ENCODE measurements around the gene FBXL19.
A peak's percentile ranks its signal among the peaks of the same experiment; 100 is the strongest.

FBXL19 gene

GRCh38 chr16:30947859-30948666, 24.7 kb downstream of the FBXL19 start:
- no peak for DNase-seq

- peak; percentile 29 for DNase-seq
Observed at GRCh38 chr16:30948667-30949649, 25.6 kb downstream of the FBXL19 start, which contains the start of gene ORAI3. Gene ORAI3, plus strand, starts transcription at chr16:30949068. Its CDS starts 222 bp downstream, at chr16:30949290.

GRCh38 chr16:30949650-30950515, 26.5 kb downstream of the FBXL19 start:
- DNase-seq, result no peak

- no peak for DNase-seq
Observed at GRCh38 chr16:30950516-30951065, 27.2 kb downstream of the FBXL19 start.

DNA sequence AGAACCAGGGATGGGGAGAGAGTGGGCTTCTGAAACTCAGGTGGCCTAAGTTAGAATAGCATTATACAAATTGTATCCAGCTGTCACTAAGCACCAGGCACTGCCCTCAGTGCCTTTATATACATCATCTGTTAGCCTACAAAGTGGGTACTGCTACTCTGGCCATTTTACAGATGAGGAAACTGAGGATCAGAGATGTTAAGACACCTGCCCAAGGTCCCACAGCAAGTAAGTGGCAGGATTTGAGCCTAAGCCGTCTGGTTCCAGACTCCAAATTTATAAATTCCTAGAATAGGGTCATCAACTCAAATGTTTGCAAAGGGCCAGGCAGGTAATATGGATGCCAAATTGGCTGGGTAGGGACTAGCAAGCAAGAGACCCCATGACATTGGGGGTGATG, 27.8 kb downstream of the FBXL19 start:
- no peak for DNase-seq

GRCh38 chr16:30951750-30952149, 28.4 kb downstream of the FBXL19 start:
- no peak for DNase-seq

DNA sequence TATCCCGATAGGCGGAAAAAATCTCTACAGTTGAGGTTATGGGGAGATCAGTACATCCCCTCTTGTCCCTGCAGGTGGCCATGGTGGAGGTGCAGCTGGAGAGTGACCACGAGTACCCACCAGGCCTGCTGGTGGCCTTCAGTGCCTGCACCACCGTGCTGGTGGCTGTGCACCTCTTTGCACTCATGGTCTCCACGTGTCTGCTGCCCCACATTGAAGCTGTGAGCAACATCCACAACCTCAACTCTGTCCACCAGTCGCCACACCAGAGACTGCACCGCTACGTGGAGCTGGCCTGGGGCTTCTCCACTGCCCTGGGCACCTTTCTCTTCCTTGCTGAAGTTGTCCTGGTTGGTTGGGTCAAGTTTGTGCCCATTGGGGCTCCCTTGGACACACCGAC, 29.7 kb downstream of the FBXL19 start:
- DNase-seq, result no peak

GRCh38 chr16:30953511-30954124, 30.2 kb downstream of the FBXL19 start:
- DNase-seq, result peak; percentile 24

- DNase-seq, result no peak
Observed at GRCh38 chr16:30954993-30955392, 31.6 kb downstream of the FBXL19 start.

- DNase-seq, result no peak
Observed at GRCh38 chr16:30956601-30957455, 33.5 kb downstream of the FBXL19 start.

DNA sequence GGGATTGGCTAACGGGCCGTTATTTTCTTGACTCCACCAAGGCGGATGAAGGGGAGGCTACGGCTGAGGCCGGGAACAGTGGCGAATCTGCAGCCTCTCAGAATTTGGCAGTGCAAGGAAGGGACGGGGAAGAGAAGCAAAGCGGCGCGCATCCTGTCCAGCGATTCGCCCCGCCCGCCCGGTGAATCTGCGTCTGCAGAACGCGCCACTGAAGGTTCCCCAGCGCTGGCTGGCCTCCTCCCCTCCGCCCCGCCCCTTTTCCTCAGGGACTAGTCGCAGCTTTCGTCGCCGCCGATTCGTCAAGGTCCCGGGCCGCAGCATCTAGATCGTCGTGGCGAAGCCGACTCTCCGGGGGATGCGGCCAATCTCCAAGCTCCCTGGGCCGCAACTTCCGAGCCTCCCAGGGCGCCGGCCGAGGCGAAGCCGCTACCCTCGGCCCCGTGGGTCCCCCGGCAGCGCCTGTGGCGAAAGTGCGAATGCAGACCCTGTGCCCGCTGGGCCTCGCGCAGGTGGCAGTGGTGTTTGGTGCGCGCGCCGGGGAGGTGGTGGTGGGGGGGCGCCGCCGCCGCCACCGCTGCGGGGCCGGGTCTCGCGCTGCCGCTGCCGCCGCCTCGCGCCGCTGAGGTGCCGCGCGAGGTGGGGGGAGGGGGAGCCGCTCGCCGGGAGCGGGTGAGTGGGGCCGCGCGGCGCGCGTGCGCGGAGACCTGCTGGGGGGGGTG, 34.2 kb downstream of the FBXL19 start, which contains the start of gene SETD1A:
Gene SETD1A, plus strand, starts transcription at position 299 of the 719 bp plus-strand sequence. CDS start 978 bp downstream, outside the sequence.
- DNase-seq, result peak; percentile 63

GRCh38 chr16:30958175-30959079, 35.1 kb downstream of the FBXL19 start:
- no peak for DNase-seq

- DNase-seq, result no peak
Observed at GRCh38 chr16:30961384-30961783, 38.0 kb downstream of the FBXL19 start.

DNA sequence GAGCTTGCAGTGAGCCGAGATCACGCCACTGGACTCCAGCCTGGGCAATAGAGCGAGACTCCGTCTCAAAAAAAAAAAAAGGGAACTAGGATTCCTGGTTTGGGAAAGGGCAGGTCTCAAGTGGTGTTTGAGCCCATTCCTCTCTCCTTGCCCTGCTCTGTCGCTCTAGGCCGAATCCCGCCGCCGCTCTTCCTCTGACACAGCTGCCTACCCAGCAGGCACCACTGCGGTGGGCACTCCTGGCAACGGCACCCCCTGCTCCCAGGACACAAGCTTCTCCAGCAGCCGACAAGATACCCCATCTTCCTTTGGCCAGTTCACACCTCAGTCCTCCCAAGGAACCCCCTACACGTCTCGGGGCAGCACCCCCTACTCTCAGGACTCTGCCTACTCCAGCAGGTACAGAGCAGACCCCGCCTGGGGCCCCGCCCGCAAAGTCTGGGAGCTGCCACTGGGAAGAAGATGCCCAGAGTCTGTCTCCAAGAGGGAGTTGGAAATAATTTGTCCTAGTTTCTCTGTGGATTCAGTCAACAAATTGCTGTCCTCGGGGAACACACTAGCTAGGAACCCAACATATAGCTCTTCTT, 40.6 kb downstream of the FBXL19 start:
- DNase-seq, result no peak

DNA sequence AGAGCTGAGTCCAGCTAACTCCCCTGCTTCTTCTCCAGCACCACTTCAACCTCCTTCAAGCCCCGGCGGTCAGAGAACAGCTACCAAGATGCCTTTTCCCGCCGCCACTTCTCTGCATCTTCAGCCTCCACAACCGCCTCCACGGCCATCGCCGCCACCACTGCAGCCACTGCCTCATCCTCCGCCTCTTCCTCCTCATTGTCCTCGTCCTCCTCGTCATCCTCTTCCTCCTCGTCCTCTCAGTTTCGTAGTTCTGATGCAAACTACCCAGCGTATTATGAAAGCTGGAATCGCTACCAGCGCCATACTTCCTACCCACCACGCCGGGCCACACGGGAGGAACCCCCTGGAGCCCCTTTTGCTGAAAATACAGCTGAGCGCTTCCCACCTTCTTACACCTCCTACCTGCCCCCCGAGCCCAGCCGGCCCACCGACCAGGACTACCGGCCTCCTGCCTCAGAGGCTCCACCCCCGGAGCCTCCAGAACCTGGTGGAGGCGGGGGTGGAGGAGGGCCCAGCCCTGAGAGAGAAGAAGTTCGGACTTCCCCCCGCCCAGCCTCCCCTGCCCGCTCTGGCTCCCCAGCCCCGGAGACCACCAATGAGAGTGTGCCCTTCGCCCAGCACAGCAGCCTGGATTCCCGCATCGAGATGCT, 41.3 kb downstream of the FBXL19 start:
- DNase-seq, result no peak

- no peak for DNase-seq
Observed at GRCh38 chr16:30965436-30965835, 42.1 kb downstream of the FBXL19 start.

DNA sequence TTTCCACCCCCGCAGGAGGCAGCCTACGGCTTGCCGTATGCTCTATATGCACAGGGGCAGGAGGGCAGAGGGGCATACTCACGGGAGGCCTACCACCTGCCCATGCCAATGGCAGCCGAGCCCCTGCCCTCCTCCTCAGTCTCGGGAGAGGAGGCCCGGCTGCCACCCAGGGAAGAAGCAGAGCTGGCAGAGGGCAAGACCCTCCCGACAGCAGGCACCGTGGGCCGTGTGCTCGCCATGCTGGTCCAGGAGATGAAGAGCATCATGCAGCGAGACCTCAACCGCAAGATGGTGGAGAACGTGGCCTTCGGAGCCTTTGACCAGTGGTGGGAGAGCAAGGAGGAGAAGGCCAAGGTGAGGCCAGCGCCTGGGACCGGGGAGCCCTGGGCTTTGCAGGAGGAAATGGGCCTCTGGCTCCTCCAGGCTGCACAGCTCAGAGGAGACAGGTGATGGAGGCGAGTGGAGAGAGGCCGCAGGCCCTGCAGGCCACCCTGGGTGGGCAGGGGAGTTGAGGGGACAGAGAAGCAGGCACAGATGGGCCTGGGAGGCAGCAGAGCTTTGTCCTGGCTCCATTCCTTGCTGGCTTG, 42.8 kb downstream of the FBXL19 start:
- DNase-seq, result no peak

- DNase-seq, result no peak
Observed at GRCh38 chr16:30967795-30968194, 44.4 kb downstream of the FBXL19 start.

Data from SIG-M5 (cell line).